Mononuclear cell (primary cell): ENCODE data around the gene WDR5B. TPM values are rescaled to one million over a fixed set of nuclear protein-coding genes. Genes with fewer than 3 reads are reported as not detected.
"Not testable (repeated sequence)": the region's sequence is repeated elsewhere in the genome, so short reads cannot be mapped to it uniquely, and the experiment has no call there.

Source experiments
- H3K27me3 ChIP-seq: 2 replicates; pipeline ENCODE4 v1.6.0; 2011; ENCODE audit warnings: low read length, control low read depth; ENCODE audit not compliant: insufficient read depth
- H3K4me1 ChIP-seq: 2 replicates; pipeline ENCODE4 v1.5.1; 2011; ENCODE audit warnings: mild to moderate bottlenecking, low read length, control low read depth; ENCODE audit not compliant: insufficient read depth
- H3K4me3 ChIP-seq: 2 replicates; pipeline ENCODE4 v1.5.1; 2011; ENCODE audit warnings: mild to moderate bottlenecking, low read length, moderate library complexity
- H3K9me3 ChIP-seq: 2 replicates; pipeline ENCODE4 v1.5.1; 2011; ENCODE audit warnings: low read depth, mild to moderate bottlenecking, control low read depth, low read length
- total RNA-seq: library from RNA; depleted of rRNA; stranded (reverse); fragments of >200 nt; gene quantifications from one replicate; pipeline ENCODE4 v1.2.3, GENCODE V29; 2012

The WDR5B gene
- total RNA-seq, result 6.0 TPM

DNA sequence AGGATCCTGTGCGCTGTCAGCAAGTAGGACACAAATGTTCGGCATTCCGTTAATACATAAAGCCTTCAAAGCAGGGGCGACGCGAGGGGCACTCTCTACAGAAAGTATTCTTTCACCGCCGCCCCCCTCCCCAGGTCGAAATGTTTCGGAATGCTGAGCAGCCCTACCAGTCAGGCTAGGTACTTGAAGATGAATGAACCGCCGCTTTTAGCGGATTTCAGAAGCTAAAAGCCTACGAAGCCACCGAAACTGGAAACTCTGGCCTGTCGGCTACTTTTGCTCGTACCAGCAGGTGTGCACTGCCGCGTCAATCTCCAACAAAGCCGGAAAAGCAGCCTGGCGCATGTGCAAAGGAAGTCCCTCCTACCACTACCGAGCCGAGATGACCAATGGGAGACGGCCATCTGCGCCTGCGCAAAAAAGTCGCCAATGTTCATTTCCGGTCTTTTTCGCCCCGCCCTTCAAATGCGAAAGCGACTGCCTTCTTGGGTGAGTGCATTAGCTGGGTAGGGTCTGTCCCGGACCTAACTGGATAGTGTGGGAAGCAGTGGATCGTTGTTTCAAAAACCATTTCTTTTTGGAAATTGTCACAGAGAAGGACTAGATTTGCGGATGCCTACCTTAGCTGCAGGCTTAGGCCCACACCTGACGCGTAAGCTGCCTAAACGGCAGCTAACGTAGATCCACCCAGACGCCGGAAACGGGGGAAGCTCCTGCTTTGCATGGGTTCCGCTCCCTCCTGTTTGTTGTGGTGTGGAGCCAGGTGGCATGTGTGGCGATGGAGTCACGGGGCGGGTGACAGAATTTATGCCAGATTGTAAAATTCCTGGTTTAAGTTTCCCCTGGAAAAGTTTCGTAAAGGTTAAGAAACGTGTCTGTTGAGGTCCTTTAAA is at the start of gene WDR5B:
Gene WDR5B (minus strand): TSS at position 301 of the 893 bp plus-strand sequence. CDS start 534 bp downstream, outside the sequence.
- H3K27me3 ChIP-seq, result no peaks in the 10 kb centered on the region
- peaks cover 19% of the 10 kb centered on the region for H3K4me1 ChIP-seq
- H3K4me3 ChIP-seq, result peak within 1 kb of the TSS; percentile 73
- H3K9me3 ChIP-seq, result no peaks in the 10 kb centered on the region

DNA sequence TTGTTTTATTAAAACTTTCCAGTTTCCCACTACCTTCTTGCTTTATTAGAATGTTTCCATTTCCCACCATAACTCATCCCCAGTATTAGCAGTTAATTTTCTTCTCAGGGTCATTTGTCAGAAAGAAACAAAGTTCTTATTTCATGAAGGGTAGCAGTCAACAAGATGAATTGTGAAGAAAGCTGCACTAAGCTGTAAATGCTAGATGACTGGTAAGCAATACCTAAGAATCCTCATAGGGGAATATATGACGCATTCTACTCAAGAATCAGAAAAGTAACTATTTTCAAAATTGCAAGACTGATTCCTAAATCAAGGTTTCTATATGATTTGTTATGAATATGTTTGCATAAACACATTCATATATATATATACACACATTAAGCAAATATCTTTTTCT is 48.8 kb upstream of the WDR5B start:
- Histone ChIP-seq H3K27me3 (no peaks in the 10 kb centered on the region), H3K4me1 (peaks cover 4% of the 10 kb centered on the region), H3K4me3 (no peak overlapping the region), H3K9me3 (no peaks in the 10 kb centered on the region)

DNA sequence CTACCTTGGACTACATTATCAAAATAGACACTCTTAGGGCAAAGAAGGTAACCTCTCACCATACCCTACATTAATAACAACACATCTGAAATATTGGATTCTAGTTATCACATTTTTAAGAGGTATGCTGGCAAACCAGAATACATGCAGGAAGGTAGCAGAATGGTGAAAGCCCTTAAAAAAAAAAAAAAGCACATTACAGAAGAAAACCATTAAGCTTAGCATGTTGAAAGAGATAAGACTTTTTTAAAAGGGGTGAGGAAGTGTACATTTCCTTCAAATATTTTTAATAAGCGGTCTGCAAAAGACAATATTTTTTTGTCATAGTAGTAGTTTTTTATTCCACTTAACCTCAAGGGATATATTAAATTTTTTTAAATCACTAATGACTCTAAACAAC is 46.5 kb upstream of the WDR5B start:
- Histone ChIP-seq H3K9me3 (no peaks in the 10 kb centered on the region), H3K4me3 (no peak overlapping the region), H3K27me3 (no peaks in the 10 kb centered on the region), H3K4me1 (no peaks in the 10 kb centered on the region)

DNA sequence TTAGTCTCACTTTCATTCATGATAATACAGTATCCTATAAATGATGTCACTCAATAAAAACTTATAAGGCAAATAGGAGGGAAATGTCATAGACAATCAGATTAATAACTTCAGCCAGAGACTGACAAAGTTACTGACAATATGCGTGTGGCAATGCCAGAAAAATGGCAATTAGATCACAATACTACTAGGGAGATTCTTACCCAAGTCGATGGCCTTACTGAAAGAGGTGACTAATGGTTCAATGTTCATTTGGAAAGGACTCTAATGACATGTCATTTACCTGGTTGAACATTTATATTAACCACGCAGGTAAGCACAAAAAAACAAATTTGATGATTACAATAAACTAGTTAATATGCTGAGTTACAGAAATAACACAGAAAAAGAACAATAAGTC is 45.9 kb upstream of the WDR5B start:
- Histone ChIP-seq H3K9me3 (no peaks in the 10 kb centered on the region), H3K27me3 (no peaks in the 10 kb centered on the region), H3K4me1 (no peaks in the 10 kb centered on the region), H3K4me3 (no peak overlapping the region)

DNA sequence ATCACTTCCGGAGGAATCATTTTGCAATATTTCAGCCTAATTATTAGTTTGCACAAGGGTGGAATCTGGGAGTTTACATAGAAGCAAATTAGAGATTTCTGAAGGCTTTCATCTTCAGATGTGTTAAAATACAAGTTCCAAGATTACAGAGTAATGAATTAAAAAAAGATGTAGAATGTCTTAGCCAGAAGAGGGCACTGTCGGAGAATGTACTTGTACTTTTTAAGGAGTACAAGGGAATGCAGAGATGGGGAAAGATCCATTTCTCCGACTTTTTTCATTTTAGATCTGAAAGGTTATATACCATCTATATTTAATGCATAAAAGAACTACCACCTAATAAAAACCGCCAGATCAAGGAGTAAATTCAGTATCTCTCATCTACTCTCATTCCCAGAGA is 43.1 kb upstream of the WDR5B start:
- Histone ChIP-seq H3K4me3 (no peak overlapping the region), H3K4me1 (no peaks in the 10 kb centered on the region), H3K9me3 (no peaks in the 10 kb centered on the region), H3K27me3 (no peaks in the 10 kb centered on the region)

DNA sequence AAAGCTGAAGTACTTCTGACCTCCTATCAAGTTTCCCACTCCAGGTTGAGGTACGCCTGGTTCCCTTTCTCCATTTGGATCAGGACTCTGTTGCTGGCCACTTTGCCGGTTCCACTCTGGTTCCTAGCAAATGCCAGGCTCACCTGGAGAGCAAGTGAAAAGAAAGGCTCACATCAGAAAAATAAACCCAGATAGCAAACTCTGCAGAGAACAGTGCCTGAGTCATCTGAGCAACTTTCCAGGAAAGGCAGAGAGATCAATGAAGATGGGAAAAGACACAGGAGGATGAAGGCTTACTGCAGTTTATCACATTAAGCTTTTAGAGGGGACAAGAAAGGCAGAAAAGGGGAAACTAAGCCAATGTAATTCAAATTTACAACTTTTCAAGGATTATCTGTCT is 41.8 kb upstream of the WDR5B start:
- Histone ChIP-seq H3K4me3 (no peak overlapping the region), H3K27me3 (no peaks in the 10 kb centered on the region), H3K9me3 (no peaks in the 10 kb centered on the region), H3K4me1 (no peaks in the 10 kb centered on the region)

DNA sequence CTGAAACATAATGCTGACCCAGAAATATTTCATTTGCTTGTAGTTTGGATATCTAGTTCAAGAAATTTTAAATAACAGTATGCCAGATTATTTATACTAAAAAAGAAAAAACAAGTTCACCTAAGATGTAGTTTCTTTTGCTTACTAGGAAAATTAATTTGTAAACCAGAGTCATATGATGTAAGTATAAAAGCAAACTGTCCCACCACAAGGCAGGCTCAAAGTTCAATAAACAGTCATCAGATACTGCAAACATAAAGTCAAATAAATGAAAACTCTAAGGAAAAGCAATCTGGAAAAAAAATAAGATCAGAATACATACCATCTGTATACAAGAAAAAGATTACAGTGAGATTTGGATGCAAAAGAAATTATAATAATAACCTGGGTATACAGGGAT is 40.2 kb upstream of the WDR5B start:
- Histone ChIP-seq H3K9me3 (no peaks in the 10 kb centered on the region), H3K27me3 (no peaks in the 10 kb centered on the region), H3K4me1 (no peaks in the 10 kb centered on the region), H3K4me3 (no peak overlapping the region)

DNA sequence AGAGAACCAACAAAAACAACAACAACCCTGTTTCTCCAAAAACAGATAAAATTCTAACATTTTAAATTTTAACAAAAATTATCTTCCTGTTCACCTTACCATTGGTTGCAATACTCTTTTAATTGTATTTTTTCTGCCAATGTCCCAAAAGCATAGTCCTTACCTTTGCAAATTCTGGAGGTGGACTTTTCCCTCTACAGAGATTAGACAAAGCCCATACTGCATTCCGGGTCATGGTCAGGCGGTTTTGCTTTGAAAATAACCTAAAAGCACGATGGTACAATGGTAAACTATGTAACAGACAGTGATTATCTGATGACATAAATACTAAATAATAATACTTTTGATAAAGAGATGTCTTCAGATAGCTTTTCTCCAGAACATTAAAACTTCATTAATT is 35.5 kb upstream of the WDR5B start:
- Histone ChIP-seq H3K9me3 (no peaks in the 10 kb centered on the region), H3K27me3 (no peaks in the 10 kb centered on the region), H3K4me1 (no peaks in the 10 kb centered on the region), H3K4me3 (no peak overlapping the region)

DNA sequence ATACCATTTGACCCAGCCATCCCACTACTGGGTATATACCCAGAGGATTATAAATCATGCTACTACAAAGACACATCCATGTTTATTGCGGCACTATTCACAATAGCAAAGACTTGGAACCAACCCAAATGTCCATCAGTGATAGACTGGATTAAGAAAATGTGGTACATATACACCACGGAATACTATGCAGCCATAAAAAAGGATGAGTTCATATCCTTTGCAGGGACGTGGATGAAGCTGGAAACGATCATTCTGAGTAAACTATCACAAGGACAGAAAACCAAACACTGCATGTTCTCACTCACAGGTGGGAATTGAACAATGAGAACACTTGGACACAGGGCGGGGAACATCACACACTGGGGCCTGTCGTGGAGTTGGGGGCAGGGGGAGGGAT is 32.4 kb upstream of the WDR5B start:
- not testable (repeated sequence) for H3K4me3 ChIP-seq, H3K27me3 ChIP-seq, H3K9me3 ChIP-seq, H3K4me1 ChIP-seq

DNA sequence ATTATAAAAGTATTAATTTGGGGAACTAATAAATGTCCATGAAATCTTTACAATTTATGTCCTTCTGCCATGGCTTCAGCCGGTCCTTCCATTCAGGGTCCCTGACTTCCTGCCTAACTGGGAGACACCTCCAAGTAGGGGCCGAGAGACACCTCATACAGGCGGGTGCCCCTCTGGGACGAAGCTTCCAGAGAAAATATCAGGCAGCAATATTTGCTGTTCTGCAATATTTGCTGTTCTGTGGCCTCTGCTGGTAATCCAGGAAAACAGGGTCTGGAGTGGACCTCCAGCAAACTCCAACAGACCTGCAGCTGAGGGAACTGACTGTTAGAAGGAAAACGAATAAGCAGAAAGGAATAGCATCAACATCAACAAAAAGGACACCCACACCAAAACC is 28.6 kb upstream of the WDR5B start:
- not testable (repeated sequence) for H3K4me3 ChIP-seq, H3K4me1 ChIP-seq, H3K9me3 ChIP-seq, H3K27me3 ChIP-seq

DNA sequence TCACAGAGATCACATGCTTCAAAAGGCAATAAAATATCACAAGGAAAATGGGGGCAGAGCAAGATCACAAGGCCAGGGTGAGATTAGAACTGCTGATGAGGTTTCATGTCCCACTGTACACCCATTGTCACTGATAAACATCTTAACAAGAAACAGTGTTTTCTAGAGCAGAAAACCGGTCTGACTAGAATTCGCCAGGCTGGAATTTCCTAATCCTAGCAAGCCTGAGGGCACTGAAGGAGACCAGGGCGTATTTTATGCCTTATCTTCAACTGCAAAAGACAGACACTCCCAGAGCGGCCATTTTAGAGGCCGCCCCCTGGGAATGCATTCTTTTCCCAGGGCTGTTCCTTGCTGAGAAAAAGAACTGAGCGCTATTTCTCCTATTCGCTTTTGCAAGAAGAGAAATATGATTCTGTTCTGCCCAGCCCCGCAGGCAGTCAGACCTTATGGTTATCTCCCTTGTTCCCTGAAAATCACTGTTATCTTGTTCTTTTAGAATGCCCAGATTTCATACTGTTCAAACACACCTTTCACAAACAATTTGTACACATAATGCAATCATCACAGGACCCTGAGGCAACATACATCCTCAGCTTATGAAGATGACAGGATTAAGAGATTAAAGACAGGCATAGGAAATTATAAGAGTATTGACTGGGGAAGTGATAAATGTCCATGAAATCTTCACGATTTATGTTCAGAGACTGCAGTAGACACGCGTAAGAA is 28.1 kb upstream of the WDR5B start:
- not testable (repeated sequence) for H3K4me3 ChIP-seq, H3K27me3 ChIP-seq, H3K4me1 ChIP-seq, H3K9me3 ChIP-seq

DNA sequence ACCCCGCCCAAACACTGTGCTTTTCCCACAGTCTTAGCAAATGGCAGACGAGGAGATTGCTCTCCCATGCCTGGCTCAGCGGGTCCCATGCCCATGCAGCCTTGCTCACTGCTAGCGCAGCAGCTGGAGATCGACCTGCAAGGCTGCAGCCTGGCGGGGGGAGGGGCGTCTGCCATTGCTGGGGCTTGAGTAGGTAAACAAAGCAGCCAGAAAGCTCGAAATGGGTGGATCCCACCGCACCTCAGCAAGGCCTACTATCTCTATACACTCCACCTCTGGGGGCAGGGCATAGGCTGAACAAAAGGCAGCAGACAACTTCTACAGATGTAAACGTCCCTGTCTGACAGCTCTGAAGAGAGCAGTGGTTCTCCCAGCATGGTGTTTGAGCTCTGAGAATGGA is 27.2 kb upstream of the WDR5B start:
- no peaks in the 10 kb centered on the region for H3K4me1 ChIP-seq

DNA sequence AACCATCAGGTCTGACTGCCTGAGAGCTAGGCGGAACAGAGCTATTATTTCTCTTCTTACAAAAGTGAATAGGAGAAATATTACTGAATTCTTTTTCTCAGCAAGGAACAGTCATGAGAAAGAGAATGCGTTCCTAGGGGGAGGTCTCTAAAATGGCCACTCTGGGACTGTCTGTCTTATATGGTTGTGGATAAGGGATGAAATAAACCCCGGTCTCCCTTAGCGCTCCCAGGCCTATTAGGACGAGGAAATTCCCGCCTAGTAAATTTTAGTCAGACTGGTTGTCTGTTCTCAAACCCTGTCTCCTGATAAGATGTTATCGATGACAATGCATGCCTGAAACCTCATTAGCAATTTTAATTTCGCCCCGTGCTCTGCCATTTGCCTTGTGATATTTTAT is 20.1 kb upstream of the WDR5B start:
- Histone ChIP-seq H3K9me3 (peaks cover 12% of the 10 kb centered on the region), H3K4me3 (no peak overlapping the region), H3K4me1 (no peaks in the 10 kb centered on the region)

More for the DNA sequence above, 27.2 kb upstream of the WDR5B start:
- Histone ChIP-seq H3K27me3 (no peaks in the 10 kb centered on the region), H3K9me3 (no peaks in the 10 kb centered on the region), H3K4me3 (no peak overlapping the region)

DNA sequence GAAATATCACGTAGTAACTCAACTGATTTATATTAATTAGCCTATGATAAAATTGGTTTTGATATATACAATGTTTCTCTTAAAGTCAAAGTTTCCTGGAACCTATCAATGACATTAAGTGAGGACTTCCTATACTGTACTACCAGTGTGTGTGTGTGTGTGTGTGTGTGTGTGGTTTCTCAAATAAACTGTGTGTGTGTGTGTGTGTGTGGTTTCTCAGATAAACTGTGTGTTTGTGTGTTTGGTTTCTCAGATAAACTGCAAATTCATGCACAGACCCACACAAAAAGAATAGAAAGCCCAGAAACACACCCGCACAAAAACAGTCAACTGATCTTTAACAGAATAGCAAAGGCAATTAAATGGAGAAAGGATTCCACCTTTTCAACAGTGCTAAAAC is 14.5 kb upstream of the WDR5B start:
- Histone ChIP-seq H3K9me3 (no peaks in the 10 kb centered on the region), H3K4me3 (no peak overlapping the region), H3K4me1 (no peaks in the 10 kb centered on the region), H3K27me3 (no peaks in the 10 kb centered on the region)

More for the DNA sequence above, 20.1 kb upstream of the WDR5B start:
- H3K27me3 ChIP-seq, result no peaks in the 10 kb centered on the region

DNA sequence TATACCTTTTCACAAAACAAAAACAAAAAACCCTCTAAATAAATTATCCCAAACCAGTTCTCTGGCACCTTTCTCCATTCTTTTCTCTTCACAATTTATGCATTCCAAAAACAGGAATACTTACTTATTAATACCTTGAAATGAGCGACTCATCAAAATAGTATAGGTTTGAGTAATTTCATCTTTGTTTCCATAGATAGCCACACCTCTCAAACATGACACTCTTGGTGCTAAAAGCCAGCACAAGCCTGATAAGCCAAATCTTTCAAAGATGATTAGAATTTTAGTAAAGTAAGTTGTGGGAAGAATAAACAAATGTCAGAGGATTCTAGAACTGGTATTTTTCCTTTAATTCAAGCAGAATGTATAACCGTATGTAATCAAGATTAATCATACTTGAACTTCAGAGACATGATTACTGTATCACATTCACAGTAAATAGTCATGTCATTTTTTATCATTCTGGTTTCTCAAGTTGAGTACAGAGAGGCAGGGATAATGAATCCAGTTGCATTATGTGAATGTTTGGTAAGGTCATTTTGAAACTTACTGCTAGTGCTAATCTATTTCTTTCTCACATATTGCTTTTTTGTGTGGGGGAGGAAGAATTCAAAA is 12.1 kb upstream of the WDR5B start:
- Histone ChIP-seq H3K4me1 (no peaks in the 10 kb centered on the region), H3K9me3 (no peaks in the 10 kb centered on the region), H3K27me3 (no peaks in the 10 kb centered on the region), H3K4me3 (no peak overlapping the region)
